ENCODE results near the gene TUBA3C.
"Not testable (repeated sequence)": the region's sequence is repeated elsewhere in the genome, so short reads cannot be mapped to it uniquely, and the experiment has no call there.

Gene TUBA3C

GRCh38 chr13:19181621-19182485 is at the start of gene TUBA3C:
TUBA3C (minus strand) TSS chr13:19181824; CDS start chr13:19181747, 77 bp downstream.
- no peak for FAIRE-seq

GRCh38 chr13:19207413-19207812 is 25.8 kb upstream of the TUBA3C start:
- FAIRE-seq: not testable (repeated sequence)

GRCh38 chr13:19192622-19193021 is 11.0 kb upstream of the TUBA3C start:
- FAIRE-seq: not testable (repeated sequence)

- not testable (repeated sequence) for FAIRE-seq
Observed at GRCh38 chr13:19189911-19190310, 8.3 kb upstream of the TUBA3C start.

GRCh38 chr13:19189368-19189767 is 7.7 kb upstream of the TUBA3C start:
- FAIRE-seq: not testable (repeated sequence)

- no peak for FAIRE-seq
Observed at GRCh38 chr13:19185865-19186645, 4.4 kb upstream of the TUBA3C start.

- no peak for FAIRE-seq
Observed at GRCh38 chr13:19185086-19185864, 3.7 kb upstream of the TUBA3C start.

GRCh38 chr13:19184176-19184575 is 2.6 kb upstream of the TUBA3C start:
- no peak for FAIRE-seq

- no peak for FAIRE-seq
Observed at GRCh38 chr13:19183676-19184075, 2.1 kb upstream of the TUBA3C start.

GRCh38 chr13:19182536-19182935 is 912 bp upstream of the TUBA3C start:
- FAIRE-seq: no peak

- FAIRE-seq: no peak
Observed at GRCh38 chr13:19181021-19181620, 503 bp downstream of the TUBA3C start.

- no peak for FAIRE-seq
Observed at GRCh38 chr13:19179916-19180315, 1.7 kb downstream of the TUBA3C start.

GRCh38 chr13:19178901-19179593 is 2.6 kb downstream of the TUBA3C start:
- FAIRE-seq: no peak

GRCh38 chr13:19176981-19177776 is 4.4 kb downstream of the TUBA3C start:
- not testable (repeated sequence) for FAIRE-seq

- FAIRE-seq: no peak
Observed at GRCh38 chr13:19173752-19174151, 7.9 kb downstream of the TUBA3C start.

- no peak for FAIRE-seq
Observed at GRCh38 chr13:19172647-19173030, 9.0 kb downstream of the TUBA3C start.

GRCh38 chr13:19172007-19172646 is 9.5 kb downstream of the TUBA3C start:
- FAIRE-seq: no peak

- no peak for FAIRE-seq
Observed at GRCh38 chr13:19171563-19171962, 10.1 kb downstream of the TUBA3C start.

- FAIRE-seq: no peak
Observed at GRCh38 chr13:19169991-19170390, 11.6 kb downstream of the TUBA3C start.

GRCh38 chr13:19169496-19169895 is 12.1 kb downstream of the TUBA3C start:
- FAIRE-seq: no peak

- no peak for FAIRE-seq
Observed at GRCh38 chr13:19161308-19161707, 20.3 kb downstream of the TUBA3C start.
